ENCODE data around the gene ETS2. TPM values are rescaled to one million over a fixed set of nuclear protein-coding genes. Genes with fewer than 3 reads are reported as not detected.

The ETS2 gene
- polyA plus RNA-seq, 1 donor (not counting 4 experiments of a cell fraction or from before 2014, with no cell fraction given): 58.5 TPM

DNA sequence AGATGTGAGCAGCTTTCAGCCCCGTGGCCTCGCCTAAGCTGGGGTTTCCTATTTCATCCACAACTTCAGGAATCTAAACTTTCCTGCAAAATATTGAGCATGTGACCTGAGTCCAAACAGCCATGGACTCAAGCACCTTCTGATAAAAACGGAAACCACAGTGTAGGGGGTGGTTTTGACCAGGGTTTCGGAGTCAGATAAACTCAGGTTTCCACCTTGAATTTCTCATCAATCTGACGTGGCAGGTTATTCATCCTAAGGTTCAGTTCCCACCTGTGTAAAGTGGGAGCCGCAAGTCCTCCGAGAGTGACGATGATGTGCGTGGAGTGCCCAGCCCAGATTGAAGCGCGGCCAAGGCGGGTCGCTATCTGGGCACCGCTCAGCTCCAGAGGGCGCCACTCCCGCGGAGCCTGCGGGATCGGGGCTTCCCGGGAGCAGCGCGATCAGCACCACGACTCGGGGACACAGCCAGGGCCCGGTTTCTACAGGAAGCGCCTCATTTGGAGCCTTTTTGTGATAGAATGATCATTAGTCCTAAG is 871 bp upstream of the ETS2 start:
- H2AFZ ChIP-seq (ENCODE audit: control insufficient read depth, low read length): no peak overlapping the region
- H3K27me3 ChIP-seq (ENCODE audit: control insufficient read depth, extremely low read depth, insufficient read depth, low read length): no peaks in the 10 kb centered on the region
- H3K9me1 ChIP-seq (ENCODE audit: control insufficient read depth, extremely low read depth, insufficient read depth, low read length): no peaks in the 10 kb centered on the region
- H3K4me3 ChIP-seq (ENCODE audit: control insufficient read depth in 2 of 3, extremely low read depth in 1 of 3, insufficient read depth in 2 of 3, low read depth in 1 of 3, low read length in 3 of 3): peak overlapping the region; percentile 68 to 85 (median 84)
- no peaks in the 10 kb centered on the region for H3K9me3 ChIP-seq (ENCODE audit: control insufficient read depth, low read depth, low read length)
- TF ChIP-seq EZH2 (IDR thresholded peaks at IDR 0.05; ENCODE audit: low read length): no peak
- TF ChIP-seq, protein P1, sequence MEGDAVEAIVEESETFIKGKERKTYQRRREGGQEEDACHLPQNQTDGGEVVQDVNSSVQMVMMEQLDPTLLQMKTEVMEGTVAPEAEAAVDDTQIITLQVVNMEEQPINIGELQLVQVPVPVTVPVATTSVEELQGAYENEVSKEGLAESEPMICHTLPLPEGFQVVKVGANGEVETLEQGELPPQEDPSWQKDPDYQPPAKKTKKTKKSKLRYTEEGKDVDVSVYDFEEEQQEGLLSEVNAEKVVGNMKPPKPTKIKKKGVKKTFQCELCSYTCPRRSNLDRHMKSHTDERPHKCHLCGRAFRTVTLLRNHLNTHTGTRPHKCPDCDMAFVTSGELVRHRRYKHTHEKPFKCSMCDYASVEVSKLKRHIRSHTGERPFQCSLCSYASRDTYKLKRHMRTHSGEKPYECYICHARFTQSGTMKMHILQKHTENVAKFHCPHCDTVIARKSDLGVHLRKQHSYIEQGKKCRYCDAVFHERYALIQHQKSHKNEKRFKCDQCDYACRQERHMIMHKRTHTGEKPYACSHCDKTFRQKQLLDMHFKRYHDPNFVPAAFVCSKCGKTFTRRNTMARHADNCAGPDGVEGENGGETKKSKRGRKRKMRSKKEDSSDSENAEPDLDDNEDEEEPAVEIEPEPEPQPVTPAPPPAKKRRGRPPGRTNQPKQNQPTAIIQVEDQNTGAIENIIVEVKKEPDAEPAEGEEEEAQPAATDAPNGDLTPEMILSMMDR (optimal IDR thresholded peaks at IDR 0.05 in 1 of 3, IDR thresholded peaks at IDR 0.05 in 1 of 3, conservative IDR thresholded peaks at IDR 0.05 in 1 of 3; ENCODE audit: extremely low read depth in 1 of 3, insufficient read depth in 2 of 3, low read length in 3 of 3): peak in 2 of 3 experiments; percentile 51 to 87
- peak overlapping the region; percentile 98 for H3K9ac ChIP-seq (ENCODE audit: control insufficient read depth, extremely low read depth, insufficient read depth, low read length)
- H3K4me2 ChIP-seq (ENCODE audit: control insufficient read depth, extremely low read depth, insufficient read depth, low read depth, low read length): peak overlapping the region; percentile 86
- peaks cover 3 to 16% of the 10 kb centered on the region in 2 experiments for H3K36me3 ChIP-seq (ENCODE audit: control insufficient read depth in 2 of 2, extremely low read depth in 1 of 2, insufficient read depth in 2 of 2, low read length in 2 of 2)
- peaks cover 41% of the 10 kb centered on the region for H3K79me2 ChIP-seq (ENCODE audit: control insufficient read depth, insufficient read depth, low read length)
- peaks cover 47% of the 10 kb centered on the region for H3K4me1 ChIP-seq (ENCODE audit: control insufficient read depth, extremely low read depth, insufficient read depth, low read length)
- H3K27ac ChIP-seq (ENCODE audit: control insufficient read depth, insufficient read depth, low read length): peak overlapping the region; percentile 97
- H4K20me1 ChIP-seq (ENCODE audit: control insufficient read depth, extremely low read depth, insufficient read depth, low read length): no peaks in the 10 kb centered on the region
- dilution Hi-C loops (cut with MboI; ENCODE audit: extremely low pct_ligation_motif_present, low sequenced_read_pairs): no loop called here
- DNase-seq (ENCODE audit: low read depth, low spot score) (no peak), FAIRE-seq (no peak)

DNA sequence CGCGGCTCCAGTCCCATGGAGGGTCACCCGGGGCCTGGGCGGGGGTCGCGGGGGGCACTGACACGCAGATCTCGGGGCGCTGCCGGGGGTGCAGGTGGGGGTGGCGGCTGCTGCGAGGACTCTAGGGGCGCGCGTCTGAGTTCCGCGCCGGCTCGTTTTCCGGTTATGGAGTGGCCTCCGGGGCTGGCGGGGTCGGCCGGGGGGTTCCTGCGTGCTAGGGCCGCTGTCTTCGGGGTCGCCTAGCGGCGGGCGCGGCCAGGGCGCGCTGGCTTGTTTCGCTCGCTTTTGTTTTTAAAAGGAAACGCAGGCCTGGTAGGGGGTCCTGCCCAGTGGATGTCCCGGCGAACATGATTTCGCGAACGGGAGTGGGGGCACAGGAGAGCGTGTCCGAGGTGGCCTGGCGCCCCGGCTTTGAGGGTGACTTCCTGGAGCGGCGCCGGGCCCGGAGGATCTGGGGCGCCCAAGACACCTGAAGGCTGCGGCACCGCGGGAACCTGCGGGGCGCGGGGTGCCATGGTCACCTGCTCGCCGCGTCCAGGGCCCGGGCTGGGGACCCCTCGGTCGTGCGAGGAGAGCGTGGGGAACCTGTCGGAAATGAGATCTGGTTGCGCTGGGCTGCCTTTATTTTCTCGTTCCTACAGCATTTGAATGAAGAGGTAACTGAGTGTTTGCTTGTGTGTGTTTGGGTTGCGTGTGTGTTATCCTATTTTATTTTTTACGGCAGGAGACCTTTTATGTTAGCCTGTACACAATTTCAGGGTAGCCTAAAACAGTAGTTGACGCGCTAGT is 618 bp downstream of the ETS2 start:
- H3K4me2 ChIP-seq (ENCODE audit: control insufficient read depth, extremely low read depth, insufficient read depth, low read depth, low read length): peak overlapping the region; percentile 90
- H3K9ac ChIP-seq (ENCODE audit: control insufficient read depth, extremely low read depth, insufficient read depth, low read length): peak overlapping the region; percentile 98
- H4K20me1 ChIP-seq (ENCODE audit: control insufficient read depth, extremely low read depth, insufficient read depth, low read length): no peaks in the 10 kb centered on the region
- no peaks in the 10 kb centered on the region for H3K9me3 ChIP-seq (ENCODE audit: control insufficient read depth, low read depth, low read length)
- dilution Hi-C loops (cut with MboI; ENCODE audit: extremely low pct_ligation_motif_present, low sequenced_read_pairs): no loop called here
- H3K4me1 ChIP-seq (ENCODE audit: control insufficient read depth, extremely low read depth, insufficient read depth, low read length): peaks cover 51% of the 10 kb centered on the region
- no peak for FAIRE-seq
- peaks cover 43% of the 10 kb centered on the region for H3K79me2 ChIP-seq (ENCODE audit: control insufficient read depth, insufficient read depth, low read length)
- no peaks in the 10 kb centered on the region for H3K27me3 ChIP-seq (ENCODE audit: control insufficient read depth, extremely low read depth, insufficient read depth, low read length)
- TF ChIP-seq, protein P1 (optimal IDR thresholded peaks at IDR 0.05 in 1 of 3, IDR thresholded peaks at IDR 0.05 in 1 of 3, conservative IDR thresholded peaks at IDR 0.05 in 1 of 3; ENCODE audit: extremely low read depth in 1 of 3, insufficient read depth in 2 of 3, low read length in 3 of 3): no peak
- no peak for TF ChIP-seq EZH2 (IDR thresholded peaks at IDR 0.05; ENCODE audit: low read length)
- peak overlapping the region; percentile 84 to 97 (median 85) for H3K4me3 ChIP-seq (ENCODE audit: control insufficient read depth in 2 of 3, extremely low read depth in 1 of 3, insufficient read depth in 2 of 3, low read depth in 1 of 3, low read length in 3 of 3)
- peaks cover 5 to 21% of the 10 kb centered on the region in 2 experiments for H3K36me3 ChIP-seq (ENCODE audit: control insufficient read depth in 2 of 2, extremely low read depth in 1 of 2, insufficient read depth in 2 of 2, low read length in 2 of 2)
- DNase-seq (ENCODE audit: low read depth, low spot score): no peak
- H2AFZ ChIP-seq (ENCODE audit: control insufficient read depth, low read length): no peak overlapping the region
- peak overlapping the region; percentile 97 for H3K27ac ChIP-seq (ENCODE audit: control insufficient read depth, insufficient read depth, low read length)
- no peaks in the 10 kb centered on the region for H3K9me1 ChIP-seq (ENCODE audit: control insufficient read depth, extremely low read depth, insufficient read depth, low read length)
